HT1080 (cell line): ENCODE results near the gene TLR2. TPM values are rescaled to one million over a fixed set of nuclear protein-coding genes. Genes with fewer than 3 reads are reported as not detected.

ENCODE experiments used
- DNase-seq: peaks from one replicate; pipeline ENCODE4 v3.0.0-alpha.2; 2015; ENCODE audit warnings: low read depth
- polyA plus RNA-seq, 2 experiments: library from polyadenylated mRNA; depleted of rRNA; stranded (reverse); fragments of >200 nt; gene quantifications; 2 replicates each; pipeline ENCODE4 v1.2.3, GENCODE V29; 2015
- total RNA-seq: library from RNA; depleted of rRNA; stranded (reverse); fragments of >200 nt; shearing (Covaris generic); gene quantifications from 2 replicates; pipeline ENCODE4 v1.2.3, GENCODE V29; 2014; rRNA removed

TLR2 gene, protein sequence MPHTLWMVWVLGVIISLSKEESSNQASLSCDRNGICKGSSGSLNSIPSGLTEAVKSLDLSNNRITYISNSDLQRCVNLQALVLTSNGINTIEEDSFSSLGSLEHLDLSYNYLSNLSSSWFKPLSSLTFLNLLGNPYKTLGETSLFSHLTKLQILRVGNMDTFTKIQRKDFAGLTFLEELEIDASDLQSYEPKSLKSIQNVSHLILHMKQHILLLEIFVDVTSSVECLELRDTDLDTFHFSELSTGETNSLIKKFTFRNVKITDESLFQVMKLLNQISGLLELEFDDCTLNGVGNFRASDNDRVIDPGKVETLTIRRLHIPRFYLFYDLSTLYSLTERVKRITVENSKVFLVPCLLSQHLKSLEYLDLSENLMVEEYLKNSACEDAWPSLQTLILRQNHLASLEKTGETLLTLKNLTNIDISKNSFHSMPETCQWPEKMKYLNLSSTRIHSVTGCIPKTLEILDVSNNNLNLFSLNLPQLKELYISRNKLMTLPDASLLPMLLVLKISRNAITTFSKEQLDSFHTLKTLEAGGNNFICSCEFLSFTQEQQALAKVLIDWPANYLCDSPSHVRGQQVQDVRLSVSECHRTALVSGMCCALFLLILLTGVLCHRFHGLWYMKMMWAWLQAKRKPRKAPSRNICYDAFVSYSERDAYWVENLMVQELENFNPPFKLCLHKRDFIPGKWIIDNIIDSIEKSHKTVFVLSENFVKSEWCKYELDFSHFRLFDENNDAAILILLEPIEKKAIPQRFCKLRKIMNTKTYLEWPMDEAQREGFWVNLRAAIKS
- not detected in 2 replicates for total RNA-seq
- polyA plus RNA-seq (2015; cell fraction: cytosol; rRNA removed): 0.06 TPM in 2 replicates
- polyA plus RNA-seq (2015; cell fraction: nucleus; rRNA removed): 0.18 and 0.63 TPM in 2 replicates

- no peak for DNase-seq
Measured at GRCh38 chr4:153684182-153684970, at the start of gene TLR2. Gene TLR2 (plus strand): TSS chr4:153684280. CDS start chr4:153702908, 18,628 bp downstream.

DNA sequence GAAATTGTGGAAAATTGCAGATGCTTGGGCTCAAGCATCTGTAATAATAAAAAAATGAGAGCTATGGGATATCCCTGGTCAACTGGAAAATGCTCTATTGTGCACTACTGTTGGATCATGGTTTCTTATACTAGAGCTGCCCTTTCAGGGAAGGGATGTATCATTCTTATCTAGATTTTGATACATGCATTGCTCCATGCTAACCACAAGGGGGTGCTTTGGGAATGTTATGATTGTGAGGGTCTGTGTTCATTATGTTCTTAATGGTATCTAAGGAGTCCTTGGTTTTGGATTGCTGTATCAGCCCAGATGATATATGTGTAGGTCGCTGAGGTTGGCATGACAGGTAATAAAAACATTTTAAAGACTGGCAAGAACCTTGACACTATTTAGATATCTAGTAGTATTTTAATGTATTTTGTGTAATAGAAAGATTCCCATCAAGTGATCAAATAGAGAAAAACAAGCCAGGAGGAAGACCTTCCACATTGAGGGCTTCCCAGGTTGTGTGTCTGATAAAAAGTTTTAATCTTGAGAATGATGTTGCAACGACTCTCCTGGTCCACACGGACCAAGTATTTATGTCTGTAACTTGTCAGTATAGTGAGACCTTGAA is 49.2 kb upstream of the TLR2 start:
- peak; percentile 18 for DNase-seq

- no peak for DNase-seq
Measured at GRCh38 chr4:153635846-153636245, 48.2 kb upstream of the TLR2 start.

- DNase-seq: no peak
Measured at GRCh38 chr4:153637201-153637600, 46.9 kb upstream of the TLR2 start.

DNA sequence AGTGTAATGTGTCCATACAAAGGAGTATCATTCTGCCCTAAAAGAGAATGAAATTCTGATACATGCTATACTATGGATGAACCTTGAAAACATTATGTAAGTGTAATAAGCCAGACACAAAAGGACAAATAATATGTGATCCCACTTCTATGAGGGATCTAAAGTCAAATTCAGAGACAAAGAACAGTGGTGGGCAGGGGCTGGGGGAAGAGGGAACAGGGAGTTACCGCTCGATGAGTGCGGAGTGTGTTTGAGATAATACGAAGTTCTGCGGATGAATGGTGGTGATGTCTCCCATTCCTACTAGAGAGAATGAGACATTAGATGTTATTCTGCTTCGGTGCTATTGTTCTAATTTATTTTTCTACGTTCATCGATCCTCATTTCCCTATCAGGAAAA is 46.1 kb upstream of the TLR2 start:
- no peak for DNase-seq

GRCh38 chr4:153638999-153639398 is 45.1 kb upstream of the TLR2 start:
- DNase-seq: no peak

GRCh38 chr4:153639833-153640802 is 44.0 kb upstream of the TLR2 start:
- no peak for DNase-seq

GRCh38 chr4:153641532-153641931 is 42.5 kb upstream of the TLR2 start:
- DNase-seq: no peak

DNA sequence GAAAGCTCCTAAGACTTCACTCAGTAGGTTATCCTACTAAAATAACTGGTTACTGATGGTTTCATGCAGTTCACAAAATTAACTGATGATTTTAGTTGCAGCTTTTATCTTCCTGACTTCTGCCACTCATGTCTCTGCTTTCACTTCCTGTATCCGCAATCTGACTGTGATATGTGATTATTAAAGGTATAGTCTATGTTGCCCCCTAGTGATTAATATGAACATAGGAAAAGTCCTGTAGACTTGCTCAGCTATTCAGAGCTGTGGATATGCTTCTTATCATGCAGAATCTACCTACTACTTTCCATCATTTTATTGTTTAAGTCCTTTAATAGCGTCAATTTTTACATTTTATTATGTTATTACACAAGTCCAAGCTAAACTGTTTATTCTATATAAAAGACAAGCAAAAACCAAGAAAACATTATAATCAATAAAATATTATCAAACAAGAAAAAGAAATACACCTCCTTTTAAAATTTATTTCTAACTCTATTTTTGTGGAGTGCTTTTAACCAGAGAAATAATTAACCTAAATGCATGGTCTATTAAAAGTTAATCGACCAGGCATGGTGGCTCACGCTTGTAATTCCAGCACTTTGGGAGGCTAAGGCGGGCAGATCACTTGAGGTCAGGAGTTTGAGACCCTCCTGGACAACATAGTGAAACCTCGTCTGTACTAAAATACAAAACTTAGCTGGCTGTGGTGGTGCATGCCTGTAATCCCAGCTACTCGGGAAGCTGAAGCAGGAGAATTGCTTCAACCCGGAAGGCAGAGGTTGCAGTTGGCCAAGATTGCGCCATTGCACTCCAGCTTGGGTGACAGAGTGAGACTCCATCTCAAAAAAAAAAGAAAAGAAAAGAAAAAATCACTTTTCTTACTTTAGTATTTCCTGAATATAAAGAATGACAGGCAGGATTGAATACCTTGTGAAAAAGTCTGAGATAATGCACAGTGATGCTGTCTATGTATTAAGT is 40.4 kb upstream of the TLR2 start:
- DNase-seq: peak; percentile 64

- DNase-seq: peak; percentile 40
Measured at GRCh38 chr4:153645183-153645582, 38.9 kb upstream of the TLR2 start.

GRCh38 chr4:153646261-153646660 is 37.8 kb upstream of the TLR2 start:
- no peak for DNase-seq

GRCh38 chr4:153646978-153647377 is 37.1 kb upstream of the TLR2 start:
- no peak for DNase-seq

DNA sequence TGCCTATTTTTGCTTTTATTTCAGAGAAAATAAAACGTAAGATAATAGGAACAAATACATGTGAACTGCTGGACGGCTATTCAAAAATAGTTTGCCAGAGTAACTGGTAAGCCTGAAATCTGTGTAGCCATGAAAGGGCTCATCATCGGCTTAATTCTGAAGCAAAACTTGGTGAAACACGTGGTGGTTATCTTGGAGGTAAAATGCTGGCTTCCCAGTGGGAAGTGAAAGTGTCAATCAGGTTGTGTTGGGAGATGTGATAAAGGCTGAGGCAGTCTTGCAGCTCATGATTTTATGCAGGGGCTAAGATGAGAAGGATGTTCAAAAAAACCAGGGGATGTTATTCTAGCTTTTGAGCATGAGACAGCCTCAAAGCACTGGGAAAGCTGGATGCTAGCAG is 36.1 kb upstream of the TLR2 start:
- DNase-seq: no peak

DNA sequence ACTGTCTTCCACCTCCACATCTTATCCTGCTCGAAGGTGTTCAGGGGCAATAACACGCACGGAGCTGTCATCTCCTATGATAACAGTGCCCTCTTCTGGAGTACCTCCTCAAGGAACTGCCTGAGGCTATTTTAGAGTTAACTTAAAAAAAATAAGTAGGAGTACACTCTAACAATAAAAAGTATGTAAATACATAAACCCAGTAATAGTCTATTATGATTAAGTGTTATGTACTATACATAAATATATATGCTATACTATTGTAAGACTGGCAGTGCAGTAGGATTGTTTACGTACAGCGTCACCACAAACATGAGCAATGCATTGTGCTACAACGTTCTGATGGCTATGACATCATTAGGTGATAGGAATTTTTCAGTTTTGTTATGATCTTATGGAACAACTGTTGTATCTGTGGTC is 34.5 kb upstream of the TLR2 start:
- no peak for DNase-seq

GRCh38 chr4:153651116-153651515 is 33.0 kb upstream of the TLR2 start:
- no peak for DNase-seq

- peak; percentile 41 for DNase-seq
Measured at GRCh38 chr4:153651587-153651986, 32.5 kb upstream of the TLR2 start.

DNA sequence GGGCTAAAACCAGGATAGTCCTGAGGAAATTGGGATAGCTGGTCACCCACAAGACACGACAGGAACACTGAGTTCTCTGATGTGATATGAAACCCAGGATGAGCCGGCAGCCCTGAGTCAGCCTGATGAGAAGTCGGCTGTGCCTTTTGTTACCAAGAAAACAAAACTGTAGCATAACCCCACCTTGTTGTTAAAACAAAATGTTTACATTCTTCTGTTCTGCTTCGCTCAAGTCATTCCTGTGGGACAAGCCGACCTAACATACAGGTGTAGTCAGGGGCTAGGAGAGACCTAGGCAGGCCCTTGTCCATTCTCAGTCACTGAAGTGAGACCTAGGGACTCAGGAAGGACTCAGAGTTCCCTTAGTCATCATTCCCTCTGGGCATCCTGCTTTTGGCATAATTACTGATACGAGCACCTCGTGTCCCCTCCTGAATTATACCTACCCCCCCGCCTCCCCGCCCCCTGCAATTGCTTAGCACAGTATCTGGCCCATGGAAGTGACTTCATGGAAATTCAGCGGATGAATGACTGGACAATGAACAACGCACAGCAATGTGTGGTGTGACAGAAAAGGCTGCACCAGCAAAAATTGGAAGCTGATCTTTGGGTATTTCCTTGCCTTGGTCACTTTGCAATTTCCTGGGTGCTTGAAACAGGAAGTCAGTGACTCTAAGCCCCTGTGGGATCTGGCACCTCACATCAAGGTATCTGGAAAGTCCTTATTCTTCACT is 31.9 kb upstream of the TLR2 start:
- peak; percentile 23 for DNase-seq

GRCh38 chr4:153655002-153655541 is 29.0 kb upstream of the TLR2 start:
- DNase-seq: no peak
